GM18867 (cell line): ENCODE data around the gene TRANK1.
"Not testable (repeated sequence)": the region's sequence is repeated elsewhere in the genome, so short reads cannot be mapped to it uniquely, and the experiment has no call there.

ENCODE experiments used
- ATAC-seq: cut with Tn5 transposase; IDR thresholded peaks from one replicate; pipeline ENCODE4 v1.9.1; 2021; ENCODE audit warnings: mild to moderate bottlenecking, moderate library complexity; ENCODE audit not compliant: unreplicated experiment

The TRANK1 gene

GRCh38 chr3:36894914-36895313 lies 49.9 kb downstream of the TRANK1 start:
- ATAC-seq: no peak

GRCh38 chr3:36893826-36894225 lies 51.0 kb downstream of the TRANK1 start:
- ATAC-seq: peak; percentile 33

GRCh38 chr3:36893137-36893557 lies 51.7 kb downstream of the TRANK1 start:
- peak; percentile 48 for ATAC-seq

GRCh38 chr3:36892457-36893136 lies 52.3 kb downstream of the TRANK1 start:
- no peak for ATAC-seq

- ATAC-seq: peak; percentile 75
These were observed 53.1 kb downstream of the TRANK1 start for GRCh38 chr3:36891701-36892160.

GRCh38 chr3:36891097-36891496 lies 53.8 kb downstream of the TRANK1 start:
- ATAC-seq: not testable (repeated sequence)

- no peak for ATAC-seq
These were observed 54.6 kb downstream of the TRANK1 start for GRCh38 chr3:36890261-36890660.

- ATAC-seq: no peak
These were observed 63.1 kb downstream of the TRANK1 start for GRCh38 chr3:36881735-36882134.

- ATAC-seq: not testable (repeated sequence)
These were observed 65.0 kb downstream of the TRANK1 start for GRCh38 chr3:36879842-36880241.

- ATAC-seq: no peak
These were observed 66.7 kb downstream of the TRANK1 start for GRCh38 chr3:36877930-36878685.

GRCh38 chr3:36876181-36876936 lies 68.5 kb downstream of the TRANK1 start:
- ATAC-seq: peak; percentile 99

- no peak for ATAC-seq
These were observed 69.5 kb downstream of the TRANK1 start for GRCh38 chr3:36875397-36875796.

GRCh38 chr3:36874424-36874823 lies 70.4 kb downstream of the TRANK1 start:
- no peak for ATAC-seq

- no peak for ATAC-seq
These were observed 73.3 kb downstream of the TRANK1 start for GRCh38 chr3:36871379-36872126.

GRCh38 chr3:36868614-36869436 lies 76.0 kb downstream of the TRANK1 start:
- ATAC-seq: peak; percentile 92

- ATAC-seq: no peak
These were observed 77.0 kb downstream of the TRANK1 start for GRCh38 chr3:36867810-36868209.

GRCh38 chr3:36866368-36866767 lies 78.5 kb downstream of the TRANK1 start:
- ATAC-seq: no peak

GRCh38 chr3:36864180-36865053 lies 80.4 kb downstream of the TRANK1 start:
- ATAC-seq: no peak
